GM12878 (cell line): ENCODE data around the gene IMPG2. TPM values are rescaled to one million over a fixed set of nuclear protein-coding genes. Genes with fewer than 3 reads are reported as not detected.

ENCODE experiments used
- ATAC-seq: fragments of 200-7000 bp; cut with Tn5 transposase; 3 replicates; pipeline ENCODE4 v1.9.1; 2020; ENCODE audit warnings: mild to moderate bottlenecking, moderate library complexity
- BruUV-seq: library from RNA; stranded (reverse); fragments of 400-500 nt; replicated peaks from 2 replicates; lab custom pipeline; 2021; lab: Mats Ljungman, UMichigan
- CTCF ChIA-PET: fragments of 300-600 bp; sonication (Branson Sonifier 250); formaldehyde crosslinking; extraction: SDS; loops from one replicate; lab custom pipeline; 2021; ENCODE audit warnings: inconsistent platforms; lab: Yijun Ruan, JAX
- POLR2A ChIA-PET: fragments of 350-600 bp; formaldehyde crosslinking; extraction: SDS; loops from one replicate; lab custom pipeline; 2021; ENCODE audit warnings: inconsistent platforms; lab: Charles Lee
- RAD21 ChIA-PET: fragments of 300-600 bp; sonication (Branson Sonifier 250); formaldehyde crosslinking; loops from one replicate; lab custom pipeline; 2023; ENCODE audit warnings: antibody characterized with exemption; ENCODE audit not compliant: unreplicated experiment; lab: Charles Lee
- SMC1A ChIA-PET: fragments of 300-600 bp; sonication (Branson Sonifier 250); formaldehyde crosslinking; loops from one replicate; lab custom pipeline; 2023; ENCODE audit not compliant: unreplicated experiment, uncharacterized antibody; lab: Charles Lee
- DNase-seq: peaks from one replicate; pipeline ENCODE4 v3.0.0-alpha.2; 2011; ENCODE audit warnings: low read depth, low spot score
- FAIRE-seq: peaks from 3 replicates; lab custom pipeline; 2011; peaks lifted over from hg19 to GRCh38; lab: Jason Lieb, UNC
- H2AFZ ChIP-seq: 2 replicates; pipeline ENCODE4 v1.6.0; 2011; ENCODE audit warnings: low read depth, low read length, control low read depth; ENCODE audit not compliant: control insufficient read depth
- H3K27ac ChIP-seq: 2 replicates; pipeline ENCODE4 v1.5.1; 2011; ENCODE audit warnings: control low read depth; ENCODE audit not compliant: control insufficient read depth, insufficient read depth
- H3K27me3 ChIP-seq, 2 experiments: replicated peaks in 1 of 2; 2 replicates each; pipeline versions ENCODE4 v1.6.0 to v1.6.1; 2011; ENCODE audit warnings: low read length in 1 of 2; ENCODE audit not compliant: control insufficient read depth in 2 of 2, insufficient read depth in 2 of 2
- H3K36me3 ChIP-seq, 2 experiments: 2 replicates each; pipeline ENCODE4 v1.5.1; 2011; ENCODE audit warnings: low read length in 1 of 2; ENCODE audit not compliant: control insufficient read depth in 2 of 2, insufficient read depth in 2 of 2
- H3K4me1 ChIP-seq: 2 replicates; pipeline ENCODE4 v1.6.1; 2011; ENCODE audit warnings: mild to moderate bottlenecking, low read length, moderate library complexity, mixed read lengths; ENCODE audit not compliant: control insufficient read depth, insufficient read depth
- H3K4me2 ChIP-seq: 2 replicates; pipeline ENCODE4 v1.6.0; 2011; ENCODE audit warnings: control low read depth; ENCODE audit not compliant: control insufficient read depth, insufficient read depth
- H3K4me3 ChIP-seq: fragments of 200-600 bp; sonication (generic); 2 replicates; pipeline ENCODE4 v1.5.1; 2016
- H3K79me2 ChIP-seq: 2 replicates; pipeline ENCODE4 v1.6.0; 2011; ENCODE audit warnings: low read length; ENCODE audit not compliant: control insufficient read depth, insufficient read depth
- H3K9ac ChIP-seq: 2 replicates; pipeline ENCODE4 v1.8.0; 2011; ENCODE audit warnings: low read length, control low read depth, mixed read lengths; ENCODE audit not compliant: control insufficient read depth, insufficient read depth
- H3K9me3 ChIP-seq: replicated peaks from 3 replicates; pipeline ENCODE4 v1.5.1; 2011; ENCODE audit warnings: mild to moderate bottlenecking, low read length; ENCODE audit not compliant: control insufficient read depth, insufficient read depth
- H4K20me1 ChIP-seq: 2 replicates; pipeline ENCODE4 v1.6.0; 2011; ENCODE audit not compliant: control insufficient read depth, insufficient read depth
- ATF3 ChIP-seq: IDR thresholded peaks from 2 replicates; pipeline ENCODE4 v1.6.1; 2011; ENCODE audit warnings: low read depth, mild to moderate bottlenecking, low read length, moderate library complexity, borderline replicate concordance; ENCODE audit errors: extremely low read depth
- EGR1 ChIP-seq, 2 experiments: IDR thresholded peaks; 1 replicate in 1 of 2; 2 replicates in 1 of 2; pipeline ENCODE4 v1.6.1; 2011 to 2012; ENCODE audit warnings: low read depth in 2 of 2, low read length in 2 of 2, borderline replicate concordance in 1 of 2, mild to moderate bottlenecking in 1 of 2, moderate library complexity in 1 of 2
- ELK1 ChIP-seq: IDR thresholded peaks from 2 replicates; pipeline ENCODE4 v1.6.1; 2012; ENCODE audit warnings: low read depth, low read length, improper control_type of control experiment
- HCFC1 ChIP-seq: fragments of 150-350 bp; IDR thresholded peaks from 2 replicates; pipeline ENCODE4 v1.6.1; 2014; ENCODE audit warnings: low read length
- HDAC6 ChIP-seq: fragments of 200-600 bp; sonication (generic); IDR thresholded peaks from one replicate; pipeline ENCODE4 v1.8.0; 2017; ENCODE audit warnings: antibody characterized with exemption; ENCODE audit not compliant: unreplicated experiment
- IRF5 ChIP-seq: fragments of 450-650 bp; IDR thresholded peaks from 2 replicates; pipeline ENCODE4 v1.6.1; 2017; ENCODE audit warnings: borderline replicate concordance
- MXI1 ChIP-seq: fragments of 150-350 bp; IDR thresholded peaks from 2 replicates; pipeline ENCODE4 v1.6.1; 2011; ENCODE audit warnings: low read depth, mild to moderate bottlenecking, inconsistent platforms, low read length, improper control_type of control experiment
- PBX3 ChIP-seq: IDR thresholded peaks from 2 replicates; pipeline ENCODE4 v1.6.1; 2011; ENCODE audit warnings: mild to moderate bottlenecking, low read depth, low read length, moderate library complexity; ENCODE audit not compliant: insufficient replicate concordance
- RAD51 ChIP-seq: fragments of 450-650 bp; IDR thresholded peaks from 2 replicates; pipeline ENCODE4 v1.6.1; 2016; ENCODE audit warnings: moderate library complexity, mild to moderate bottlenecking, inconsistent platforms
- USF2 ChIP-seq: IDR thresholded peaks from 2 replicates; pipeline ENCODE4 v1.6.1; 2011; ENCODE audit warnings: low read depth, low read length, improper control_type of control experiment, borderline replicate concordance
- YY1 ChIP-seq: IDR thresholded peaks from 2 replicates; pipeline ENCODE4 v1.6.1; 2011; ENCODE audit warnings: low read depth, mild to moderate bottlenecking, low read length
- ZNF207 ChIP-seq: fragments of 450-650 bp; IDR thresholded peaks from 2 replicates; pipeline ENCODE4 v1.6.1; 2014; ENCODE audit warnings: antibody characterized with exemption, mild to moderate bottlenecking, borderline replicate concordance
- WGBS: methylation state at CpG from one replicate; pipeline ENCODE4 v1.1.6; 2016; ENCODE audit warnings: low lambda C conversion rate; ENCODE audit not compliant: insufficient replicate concordance, insufficient coverage; ENCODE audit errors: missing lambda C conversion rate; 5-methylcytosine and 5-hydroxymethylcytosine counted together
- in situ Hi-C: fragments of 300-500 bp; cut with MboI; formaldehyde crosslinking; loops from 9 replicates; pipeline ENCODE4 v1.14.3; 2018; ENCODE audit warnings: mixed read lengths
- intact Hi-C: fragments of 100-400 bp; cut with micrococcal nuclease; formaldehyde crosslinking; loops from one replicate; pipeline ENCODE4 v1.14.2; 2022; ENCODE audit not compliant: unreplicated experiment
- polyA plus RNA-seq, 11 experiments: library from polyadenylated mRNA; depleted of rRNA in 4 of 11; unstranded in 6 of 11; stranded (reverse) in 5 of 11; fragments of >200 nt; fragmentation: Nextera tagmentation in 4 of 11; fragmentation: Illumina TruSeq in 1 of 11; extraction: Ambion mirVana in 4 of 11; extraction: Trizol in 1 of 11; gene quantifications; 1 replicate in 1 of 11; 2 replicates in 10 of 11; pipeline versions ENCODE4 v1.2.1 to v1.2.3, GENCODE V29; 2011 to 2016; ENCODE audit warnings: inconsistent platforms in 2 of 11, missing spikeins in 2 of 11, low read depth in 1 of 11
- total RNA-seq, 4 experiments: library from RNA; depleted of rRNA in 3 of 4; stranded (reverse); fragments of >200 nt in 3 of 4; fragmentation: Illumina TruSeq in 1 of 4; extraction: Trizol in 1 of 4; gene quantifications; 2 replicates each; pipeline versions ENCODE4 v1.2.1 to v1.2.3, GENCODE V29; 2013 to 2021

Gene IMPG2
- total and polyA plus RNA-seq, 10 of the 15 experiments (the other 5 are each of a cell fraction or from before 2014, with no cell fraction given): under 0.01 to 0.17 (median 0.10) TPM; not detected in 3

- ATAC-seq (no peak), DNase-seq (no peak), FAIRE-seq (no peak)
- in situ Hi-C loops: no loop called here
- Histone ChIP-seq H3K4me1 (no peaks in the 10 kb centered on the region), H3K27me3 (no peaks in the 10 kb centered on the region), H3K4me3 (no peak overlapping the region), H3K27ac (no peak overlapping the region), H2AFZ (no peak overlapping the region), H3K9me3 (no peaks in the 10 kb centered on the region), H4K20me1 (no peaks in the 10 kb centered on the region), H3K36me3 (no peaks in the 10 kb centered on the region), H3K79me2 (no peaks in the 10 kb centered on the region), H3K9ac (no peak overlapping the region), H3K4me2 (no peak overlapping the region)
- ChIA-PET RAD21 (no interaction called here), POLR2A (no interaction called here), SMC1A (interaction anchor here (0.9 kb wide), 1 partner anchor 11 kb away, joined by 3 read pairs; no protein-coding TSS in a partner anchor), CTCF (interaction anchor here (2.1 kb wide), 1 partner anchor 8 kb away, joined by 6 read pairs; no protein-coding TSS in a partner anchor)
- no peak for TF ChIP-seq USF2
- TF ChIP-seq RAD51: no peak
- no peak for TF ChIP-seq YY1
- TF ChIP-seq MXI1: no peak
- TF ChIP-seq IRF5: no peak
- no peak for TF ChIP-seq PBX3
- no peak for TF ChIP-seq EGR1 (IDR thresholded peaks at IDR 0.05; ENCODE audit: borderline replicate concordance in 1 of 2, low read depth in 2 of 2, low read length in 2 of 2)
- no peak for TF ChIP-seq ZNF207
- TF ChIP-seq HDAC6: no peak
- no peak for TF ChIP-seq HCFC1
- TF ChIP-seq ELK1: no peak
- no peak for TF ChIP-seq ATF3
- 84% methylated on average over 7 of the region's 7 CpGs for WGBS
- BruUV-seq: no TSS peak
- intact Hi-C loops: no loop called here
Observed at GRCh38 chr3:101329016-101329673, 8.8 kb upstream of the IMPG2 start.
